Peyer's patch (tissue), 4 donors: Measurements from ENCODE around the gene PWWP2B. TPM values are rescaled to one million over a fixed set of nuclear protein-coding genes. Genes with fewer than 3 reads are reported as not detected.

Source experiments
- DNase-seq, 3 donors: peaks; one replicate each; pipeline ENCODE4 v3.0.0-alpha.2; 2017 to 2019
- H3K27ac ChIP-seq, 4 donors: fragments of 200-600 bp; sonication (generic); one replicate each; pipeline ENCODE4 v1.5.1; 2016 to 2019
- H3K27me3 ChIP-seq, 2 donors: fragments of 200-600 bp; sonication (generic); one replicate each; pipeline ENCODE4 v1.5.1; 2019
- H3K36me3 ChIP-seq, 3 donors: fragments of 200-600 bp; sonication (generic); one replicate each; pipeline ENCODE4 v1.5.1; 2016 to 2019
- H3K4me1 ChIP-seq, 4 donors: fragments of 200-600 bp; sonication (generic); one replicate each; pipeline ENCODE4 v1.5.1; 2016 to 2019
- H3K4me3 ChIP-seq, 4 donors: fragments of 200-600 bp; sonication (generic); 1 replicate in 3 of 4; 2 replicates in 1 of 4; pipeline ENCODE4 v1.5.1; 2016 to 2019; ENCODE audit warnings: mild to moderate bottlenecking in 1 of 4
- H3K9me3 ChIP-seq, 4 donors: fragments of 200-600 bp; sonication (generic); one replicate each; pipeline ENCODE4 v1.5.1; 2016 to 2019; ENCODE audit warnings: mild to moderate bottlenecking in 1 of 4
- POLR2A ChIP-seq, 2 donors: fragments of 450-650 bp; IDR thresholded peaks; one replicate each; pipeline ENCODE4 v1.5.1; 2017; ENCODE audit warnings: antibody characterized with exemption in 2 of 2, mild to moderate bottlenecking in 2 of 2, moderate library complexity in 2 of 2
- total RNA-seq, 4 donors: library from RNA; depleted of rRNA; stranded (reverse); fragments of >200 nt; gene quantifications; one replicate each; pipeline ENCODE4 v1.1.0, GENCODE V29; 2016
- TF ChIP-seq, protein P1 (sequence below), 6 experiments: fragments of 450-650 bp in 4 of 6; fragments of 200-600 bp in 2 of 6; sonication (generic) in 1 of 6; IDR thresholded peaks; one replicate each; pipeline ENCODE4 v1.5.1; 2017 to 2019; ENCODE audit warnings: antibody characterized with exemption in 6 of 6, mild to moderate bottlenecking in 3 of 6, moderate library complexity in 1 of 6

PWWP2B gene
- total RNA-seq, 4 donors from 2014 or later = 11.4 to 19.2 (median 15.1) TPM

DNA sequence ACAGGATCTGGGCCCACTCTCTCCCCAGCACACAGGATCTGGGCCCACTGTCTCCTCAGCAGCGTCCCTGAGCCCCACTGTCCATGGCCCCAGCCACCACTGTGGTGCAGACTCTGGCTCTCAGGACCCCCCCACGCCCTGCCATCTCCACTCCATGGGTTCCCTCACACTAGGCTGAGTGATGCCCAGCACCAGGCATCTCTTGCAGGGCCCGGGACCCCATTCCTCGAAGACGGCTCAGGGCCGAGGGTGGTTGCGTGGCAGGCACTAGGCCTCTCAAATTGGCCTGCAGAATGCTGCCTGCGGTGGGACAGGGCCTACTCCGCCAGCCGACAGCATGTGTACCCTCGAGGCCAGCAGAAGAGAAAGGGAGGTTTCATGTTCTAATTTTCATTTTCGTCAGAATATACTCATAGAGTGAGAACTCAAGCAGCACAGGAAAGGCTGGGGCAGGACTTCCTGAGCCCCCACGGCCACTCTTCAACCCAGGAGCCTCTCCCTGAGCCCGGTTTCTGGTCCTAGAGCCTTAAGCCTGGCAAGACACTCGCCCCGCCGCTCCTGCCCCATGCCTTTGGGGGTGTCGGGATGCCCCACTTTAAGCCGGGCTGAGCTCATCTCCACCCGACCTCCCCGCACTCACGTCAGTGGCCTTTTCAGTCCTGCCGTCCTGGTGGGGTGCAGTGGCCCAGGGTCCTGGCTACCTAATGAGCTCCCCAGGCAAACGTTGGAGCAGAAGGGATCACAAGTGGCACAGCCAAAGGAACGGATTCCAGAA is 44.0 kb downstream of the PWWP2B start:
- DNase-seq = no peak
- Histone ChIP-seq H3K27ac (no peak overlapping the region), H3K9me3 (no peaks in the 10 kb centered on the region), H3K4me1 (no peaks in the 10 kb centered on the region), H3K4me3 (no peak overlapping the region), H3K36me3 (no peaks in the 10 kb centered on the region), H3K27me3 (no peaks in the 10 kb centered on the region)
- TF ChIP-seq, protein P1, sequence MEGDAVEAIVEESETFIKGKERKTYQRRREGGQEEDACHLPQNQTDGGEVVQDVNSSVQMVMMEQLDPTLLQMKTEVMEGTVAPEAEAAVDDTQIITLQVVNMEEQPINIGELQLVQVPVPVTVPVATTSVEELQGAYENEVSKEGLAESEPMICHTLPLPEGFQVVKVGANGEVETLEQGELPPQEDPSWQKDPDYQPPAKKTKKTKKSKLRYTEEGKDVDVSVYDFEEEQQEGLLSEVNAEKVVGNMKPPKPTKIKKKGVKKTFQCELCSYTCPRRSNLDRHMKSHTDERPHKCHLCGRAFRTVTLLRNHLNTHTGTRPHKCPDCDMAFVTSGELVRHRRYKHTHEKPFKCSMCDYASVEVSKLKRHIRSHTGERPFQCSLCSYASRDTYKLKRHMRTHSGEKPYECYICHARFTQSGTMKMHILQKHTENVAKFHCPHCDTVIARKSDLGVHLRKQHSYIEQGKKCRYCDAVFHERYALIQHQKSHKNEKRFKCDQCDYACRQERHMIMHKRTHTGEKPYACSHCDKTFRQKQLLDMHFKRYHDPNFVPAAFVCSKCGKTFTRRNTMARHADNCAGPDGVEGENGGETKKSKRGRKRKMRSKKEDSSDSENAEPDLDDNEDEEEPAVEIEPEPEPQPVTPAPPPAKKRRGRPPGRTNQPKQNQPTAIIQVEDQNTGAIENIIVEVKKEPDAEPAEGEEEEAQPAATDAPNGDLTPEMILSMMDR (IDR thresholded peaks at IDR 0.05) = no peak
- no peak for TF ChIP-seq POLR2A (IDR thresholded peaks at IDR 0.05)

DNA sequence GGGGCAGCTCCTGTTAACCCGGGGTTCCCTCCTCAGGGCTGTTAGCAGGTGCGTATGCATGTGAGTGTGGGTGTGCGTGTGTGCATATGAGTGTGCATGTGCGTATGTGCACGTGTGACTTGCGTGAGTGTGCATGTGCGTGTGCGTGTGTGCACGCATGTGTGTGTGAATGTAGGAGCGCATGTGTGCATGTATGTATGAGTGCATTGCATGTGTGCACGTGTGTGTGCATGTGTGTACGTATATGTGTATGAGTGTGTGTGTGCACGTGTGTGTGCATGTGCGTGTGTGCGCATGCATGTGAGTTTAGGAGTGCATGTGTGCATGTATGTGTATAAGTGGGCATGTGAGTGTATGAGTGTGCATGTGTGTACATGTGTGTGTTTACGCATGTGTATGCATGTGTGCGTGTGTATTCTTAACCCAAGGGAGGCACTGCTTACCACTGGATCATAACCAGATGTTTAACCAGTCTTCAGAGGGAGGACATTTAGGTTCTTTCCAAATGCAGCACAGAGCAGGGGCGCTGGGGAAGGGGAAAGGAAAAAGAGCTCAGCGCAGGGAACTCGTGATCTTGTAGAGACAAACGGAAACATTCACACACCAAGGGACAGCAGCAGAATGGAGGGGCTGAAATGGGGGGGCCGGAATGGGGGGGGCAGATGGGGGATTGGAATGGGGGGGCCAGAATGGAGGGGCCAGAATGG is 45.0 kb downstream of the PWWP2B start:
- peaks cover 3 to 8% (median 6%) of the 10 kb centered on the region in 4 donors for H3K4me1 ChIP-seq
- no peak for TF ChIP-seq POLR2A (IDR thresholded peaks at IDR 0.05)
- TF ChIP-seq, protein P1 (IDR thresholded peaks at IDR 0.05) = no peak
- DNase-seq = peak in 1 of 3 donors; percentile 30
- H3K27me3 ChIP-seq = no peaks in the 10 kb centered on the region
- H3K27ac ChIP-seq = no peak overlapping the region
- H3K4me3 ChIP-seq = no peak overlapping the region
- no peaks in the 10 kb centered on the region for H3K9me3 ChIP-seq
- H3K36me3 ChIP-seq = no peaks in the 10 kb centered on the region

DNA sequence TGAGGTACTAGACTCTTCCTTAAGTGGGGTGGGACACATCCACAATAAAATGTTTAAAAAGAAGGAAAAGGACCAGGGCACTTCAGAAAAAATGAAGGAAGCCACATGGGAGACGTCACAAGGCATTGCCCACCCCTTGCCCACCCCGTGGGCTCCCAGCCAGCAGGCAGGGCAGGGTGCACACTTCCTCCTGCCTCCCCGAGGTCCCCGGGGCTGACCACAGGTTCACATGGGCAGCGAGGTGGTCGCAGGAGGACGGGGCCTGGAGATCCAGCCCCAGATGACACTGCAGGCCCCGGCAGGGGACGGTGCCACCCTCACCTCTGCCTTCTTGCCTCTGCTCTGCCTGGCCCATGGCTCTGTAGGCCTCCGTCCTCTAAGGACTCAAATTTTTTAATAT is 45.6 kb downstream of the PWWP2B start:
- H3K27ac ChIP-seq = no peak overlapping the region
- H3K4me3 ChIP-seq = no peak overlapping the region
- H3K36me3 ChIP-seq = no peaks in the 10 kb centered on the region
- H3K4me1 ChIP-seq = peaks cover 9 to 14% (median 13%) of the 10 kb centered on the region in 4 donors
- no peaks in the 10 kb centered on the region for H3K9me3 ChIP-seq
- DNase-seq = peak in 1 of 3 donors; percentile 41
- H3K27me3 ChIP-seq = no peaks in the 10 kb centered on the region
- TF ChIP-seq POLR2A (IDR thresholded peaks at IDR 0.05) = no peak
- TF ChIP-seq, protein P1 (IDR thresholded peaks at IDR 0.05) = no peak

DNA sequence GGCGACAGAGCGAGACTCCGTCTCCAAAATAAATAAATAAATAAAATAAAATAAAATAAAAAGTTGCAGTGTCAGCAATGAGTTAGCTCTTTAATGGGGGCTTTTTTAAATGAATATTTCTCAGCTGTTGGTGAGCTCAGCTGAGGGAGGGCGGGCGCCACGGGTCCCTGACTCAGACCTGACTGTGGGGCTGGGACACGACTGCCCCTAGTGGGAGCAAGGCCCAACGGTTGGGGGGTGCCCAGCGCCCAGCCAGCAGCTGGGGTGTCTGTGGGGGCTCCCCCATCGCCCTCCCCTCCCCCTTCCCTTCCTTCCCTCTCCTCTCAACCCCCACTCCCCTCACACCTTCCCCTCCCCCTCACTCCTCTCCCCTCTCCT is 46.6 kb downstream of the PWWP2B start:
- no peak overlapping the region for H3K27ac ChIP-seq
- peak; percentile 68 to 83 (median 72) for DNase-seq
- H3K9me3 ChIP-seq = no peaks in the 10 kb centered on the region
- peaks cover 10 to 22% (median 20%) of the 10 kb centered on the region in 4 donors for H3K4me1 ChIP-seq
- no peaks in the 10 kb centered on the region for H3K27me3 ChIP-seq
- H3K4me3 ChIP-seq = no peak overlapping the region
- no peaks in the 10 kb centered on the region for H3K36me3 ChIP-seq
- TF ChIP-seq POLR2A (IDR thresholded peaks at IDR 0.05) = no peak
- TF ChIP-seq, protein P1 (IDR thresholded peaks at IDR 0.05) = peak in 5 of 6 experiments; percentile 36 to 62 (median 45)

DNA sequence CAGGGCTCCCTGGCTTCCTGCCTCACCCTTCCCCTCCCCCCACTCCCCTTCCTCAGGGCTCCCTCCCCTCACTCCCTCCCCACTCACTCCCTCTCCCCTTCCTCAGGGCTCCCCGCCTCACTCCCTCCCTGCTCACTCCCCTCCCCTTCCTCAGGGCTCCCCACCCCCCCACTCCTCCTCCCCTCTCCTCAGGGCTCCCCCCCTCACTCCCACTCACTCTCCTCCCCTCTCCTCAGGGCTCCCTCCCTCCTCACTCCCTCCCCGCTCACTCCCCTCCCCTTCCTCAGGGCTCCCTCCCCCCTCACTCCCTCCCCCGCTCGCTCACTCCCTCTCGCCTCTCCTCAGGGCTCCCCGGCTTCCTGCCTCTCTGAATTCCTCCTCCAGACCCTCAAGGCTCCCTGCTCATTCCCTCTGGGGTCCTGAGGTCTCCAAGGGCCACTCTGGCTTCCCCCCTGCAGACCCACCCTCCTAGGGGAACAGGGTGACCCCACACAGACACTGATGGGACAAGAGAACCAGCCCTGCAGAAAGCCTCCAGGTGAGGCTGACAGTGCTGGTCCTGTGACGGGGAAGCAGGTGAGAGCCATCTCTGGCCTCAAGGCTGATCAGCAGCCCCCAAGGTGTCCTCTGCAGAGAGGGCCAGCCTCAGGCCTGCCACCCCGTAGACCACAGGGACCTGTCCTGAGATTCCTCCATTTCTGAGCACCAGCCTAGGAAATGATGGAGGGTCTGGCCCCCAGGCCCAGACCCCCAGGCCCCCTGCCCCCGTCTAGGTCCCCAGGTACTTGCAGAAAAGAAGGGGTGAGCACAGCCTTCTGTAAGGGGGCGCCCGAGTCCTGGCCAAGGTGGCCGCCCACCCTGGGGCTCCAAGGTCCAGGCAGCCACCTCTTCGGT is 47.2 kb downstream of the PWWP2B start:
- H3K4me1 ChIP-seq = peaks cover 10 to 22% (median 20%) of the 10 kb centered on the region in 4 donors
- H3K36me3 ChIP-seq = no peaks in the 10 kb centered on the region
- peak in 1 of 3 donors; percentile 49 for DNase-seq
- no peak overlapping the region for H3K4me3 ChIP-seq
- no peaks in the 10 kb centered on the region for H3K9me3 ChIP-seq
- H3K27me3 ChIP-seq = no peaks in the 10 kb centered on the region
- no peak for TF ChIP-seq POLR2A (IDR thresholded peaks at IDR 0.05)
- TF ChIP-seq, protein P1 (IDR thresholded peaks at IDR 0.05) = no peak
- H3K27ac ChIP-seq = peak overlapping the region in 1 of 4 donors; percentile 42
